Erythroblast (primary cell): ENCODE measurements around the gene OAF.

Experiments used
- GATA1 ChIP-seq: IDR thresholded peaks from 2 replicates; pipeline ENCODE4 v1.6.1; 2011; ENCODE audit warnings: low read depth, mild to moderate bottlenecking, control low read depth, low read length, moderate library complexity
- POLR2A ChIP-seq: IDR thresholded peaks from 2 replicates; pipeline ENCODE4 v1.6.1; 2011; ENCODE audit warnings: mild to moderate bottlenecking, low read length

- TF ChIP-seq POLR2A: no peak
- no peak for TF ChIP-seq GATA1
Observed at GRCh38 chr11:120199613-120200012, 11.2 kb upstream of the OAF start.
